Fibroblast of lung (primary cell): ENCODE results near the gene REEP5. TPM values are rescaled to one million over a fixed set of nuclear protein-coding genes. Genes with fewer than 3 reads are reported as not detected.

Experiments used
- DNase-seq, 2 donors: peaks; one replicate each; pipeline versions ENCODE4 v3.0.0 to v3.0.0-alpha.2; 2010; ENCODE audit warnings: low read depth in 2 of 2
- H2AFZ ChIP-seq: 2 replicates; pipeline ENCODE4 v1.5.1; 2012; ENCODE audit warnings: low read length, control low read depth, inconsistent platforms
- H3K27ac ChIP-seq: 2 replicates; pipeline ENCODE4 v1.5.1; 2011; ENCODE audit warnings: low read length, control low read depth; ENCODE audit not compliant: insufficient read depth
- H3K27me3 ChIP-seq: 2 replicates; pipeline ENCODE4 v1.5.1; 2011; ENCODE audit warnings: mild to moderate bottlenecking, low read length; ENCODE audit not compliant: control insufficient read depth, insufficient read depth
- H3K36me3 ChIP-seq: 2 replicates; pipeline ENCODE4 v1.5.1; 2011; ENCODE audit warnings: low read length; ENCODE audit not compliant: control insufficient read depth, insufficient read depth
- H3K4me1 ChIP-seq: 2 replicates; pipeline ENCODE4 v1.5.1; 2011; ENCODE audit warnings: low read length; ENCODE audit not compliant: control insufficient read depth, insufficient read depth; ENCODE audit errors: extremely low read depth
- H3K4me2 ChIP-seq: 2 replicates; pipeline ENCODE4 v1.5.1; 2011; ENCODE audit warnings: low read length, control low read depth; ENCODE audit not compliant: insufficient read depth; ENCODE audit errors: extremely low read depth
- H3K4me3 ChIP-seq, 4 experiments: fragments of 200-600 bp in 1 of 4; sonication (generic) in 1 of 4; replicated peaks in 1 of 4; 2 replicates each; pipeline ENCODE4 v1.5.1; 2011 to 2016; ENCODE audit warnings: low read length in 4 of 4, low read depth in 3 of 4, mild to moderate bottlenecking in 3 of 4, control low read depth in 2 of 4, inconsistent platforms in 1 of 4, mixed read lengths in 1 of 4; ENCODE audit not compliant: insufficient read depth in 1 of 4; ENCODE audit errors: control extremely low read depth in 1 of 4
- H3K79me2 ChIP-seq: 2 replicates; pipeline ENCODE4 v1.5.1; 2012; ENCODE audit warnings: mild to moderate bottlenecking, low read length, inconsistent platforms; ENCODE audit not compliant: control insufficient read depth, insufficient read depth
- H3K9ac ChIP-seq: 2 replicates; pipeline ENCODE4 v1.5.1; 2011; ENCODE audit warnings: mild to moderate bottlenecking, low read length, control low read depth; ENCODE audit not compliant: insufficient read depth
- H3K9me3 ChIP-seq: 2 replicates; pipeline ENCODE4 v1.5.1; 2012; ENCODE audit warnings: low read depth, low read length; ENCODE audit not compliant: control insufficient read depth, insufficient read depth
- H4K20me1 ChIP-seq: 2 replicates; pipeline ENCODE4 v1.5.1; 2011; ENCODE audit warnings: low read length; ENCODE audit not compliant: control insufficient read depth, insufficient read depth; ENCODE audit errors: extremely low read depth
- CTCF ChIP-seq, 2 donors: IDR thresholded peaks in 1 of 2; conservative IDR thresholded peaks in 1 of 2; 1 replicate in 1 of 2; 2 replicates in 1 of 2; pipeline ENCODE4 v1.5.1; 2011 to 2012; ENCODE audit warnings: low read length in 2 of 2, control low read depth in 1 of 2, inconsistent platforms in 1 of 2, low read depth in 1 of 2, mild to moderate bottlenecking in 1 of 2
- EZH2 ChIP-seq: IDR thresholded peaks from 2 replicates; pipeline ENCODE4 v1.5.1; 2012; ENCODE audit warnings: low read length, control low read depth, mild to moderate bottlenecking; ENCODE audit errors: missing control alignments
- polyA plus RNA-seq, 2 donors: library from polyadenylated mRNA; depleted of rRNA in 1 of 2; stranded (reverse) in 1 of 2; unstranded in 1 of 2; fragments of >200 nt; gene quantifications; 2 replicates each; pipeline ENCODE4 v1.2.1, GENCODE V29; 2011 to 2012; ENCODE audit warnings: missing spikeins in 1 of 2
- total RNA-seq: library from RNA; depleted of rRNA; stranded (reverse); fragments of >200 nt; gene quantifications from 2 replicates; pipeline ENCODE4 v1.2.1, GENCODE V29; 2014

REEP5 gene
- total and polyA plus RNA-seq, 2 donors (not counting 1 experiment from before 2014, with no cell fraction given), result 56.8 to 111 TPM

GRCh38 chr5:112930082-112930344 lies 8.0 kb upstream of the REEP5 start:
- H4K20me1 ChIP-seq, result no peaks in the 10 kb centered on the region
- no peak overlapping the region for H3K4me3 ChIP-seq
- no peaks in the 10 kb centered on the region for H3K9me3 ChIP-seq
- no peak for DNase-seq
- no peak overlapping the region for H2AFZ ChIP-seq
- H3K79me2 ChIP-seq, result no peaks in the 10 kb centered on the region
- no peak overlapping the region for H3K27ac ChIP-seq
- TF ChIP-seq CTCF (conservative IDR thresholded peaks at IDR 0.05 in 1 of 2, IDR thresholded peaks at IDR 0.05 in 1 of 2; ENCODE audit: low read depth in 1 of 2, low read length in 2 of 2) (no peak), EZH2 (no peak)
- no peak overlapping the region for H3K9ac ChIP-seq
- no peaks in the 10 kb centered on the region for H3K27me3 ChIP-seq
- no peaks in the 10 kb centered on the region for H3K36me3 ChIP-seq
- peaks cover 11% of the 10 kb centered on the region for H3K4me1 ChIP-seq
- H3K4me2 ChIP-seq, result no peak overlapping the region

- DNase-seq, result no peak
- H3K4me3 ChIP-seq, result no peak overlapping the region
- TF ChIP-seq CTCF (conservative IDR thresholded peaks at IDR 0.05 in 1 of 2, IDR thresholded peaks at IDR 0.05 in 1 of 2; ENCODE audit: low read depth in 1 of 2, low read length in 2 of 2), result no peak
- TF ChIP-seq EZH2, result no peak
- no peak overlapping the region for H2AFZ ChIP-seq
- no peak overlapping the region for H3K9ac ChIP-seq
- H3K36me3 ChIP-seq, result no peaks in the 10 kb centered on the region
- no peak overlapping the region for H3K4me2 ChIP-seq
- no peaks in the 10 kb centered on the region for H3K9me3 ChIP-seq
- H3K27me3 ChIP-seq, result no peaks in the 10 kb centered on the region
- H3K27ac ChIP-seq, result no peak overlapping the region
- H3K79me2 ChIP-seq, result no peaks in the 10 kb centered on the region
- H4K20me1 ChIP-seq, result no peaks in the 10 kb centered on the region
- peaks cover 11% of the 10 kb centered on the region for H3K4me1 ChIP-seq
Measured at GRCh38 chr5:112929336-112930081, 7.5 kb upstream of the REEP5 start.

GRCh38 chr5:112923988-112924387 lies 2.0 kb upstream of the REEP5 start:
- H4K20me1 ChIP-seq, result no peaks in the 10 kb centered on the region
- H3K4me3 ChIP-seq, result no peak overlapping the region
- H3K4me1 ChIP-seq, result peaks cover 3% of the 10 kb centered on the region
- no peak overlapping the region for H3K27ac ChIP-seq
- no peak for DNase-seq
- H3K79me2 ChIP-seq, result peaks cover 16% of the 10 kb centered on the region
- TF ChIP-seq CTCF (conservative IDR thresholded peaks at IDR 0.05 in 1 of 2, IDR thresholded peaks at IDR 0.05 in 1 of 2; ENCODE audit: low read depth in 1 of 2, low read length in 2 of 2), result no peak
- TF ChIP-seq EZH2, result no peak
- no peak overlapping the region for H3K9ac ChIP-seq
- no peak overlapping the region for H3K4me2 ChIP-seq
- H3K27me3 ChIP-seq, result no peaks in the 10 kb centered on the region
- no peaks in the 10 kb centered on the region for H3K36me3 ChIP-seq
- H3K9me3 ChIP-seq, result no peaks in the 10 kb centered on the region
- H2AFZ ChIP-seq, result no peak overlapping the region
